Progenitor cell of endocrine pancreas (in vitro differentiated cells): Measurements from ENCODE around the gene RSPH3. TPM values are rescaled to one million over a fixed set of nuclear protein-coding genes. Genes with fewer than 3 reads are reported as not detected.
"Not testable (repeated sequence)": the region's sequence is repeated elsewhere in the genome, so short reads cannot be mapped to it uniquely, and the experiment has no call there.

Experiments used
- DNase-seq: peaks from one replicate; pipeline ENCODE4 v3.0.0; 2021; ENCODE audit warnings: low spot score; ENCODE audit not compliant: unreplicated experiment
- H3K27ac Mint-ChIP-seq: 2 replicates; pipeline ENCODE4 v1.8.0; 2021; ENCODE audit warnings: mild to moderate bottlenecking, moderate library complexity, mixed read lengths
- H3K27me3 Mint-ChIP-seq: 2 replicates; pipeline ENCODE4 v1.8.0; 2021; ENCODE audit warnings: mixed read lengths
- H3K36me3 Mint-ChIP-seq: 2 replicates; pipeline ENCODE4 v1.8.0; 2022; ENCODE audit warnings: mixed read lengths; ENCODE audit not compliant: insufficient read depth
- H3K4me1 Mint-ChIP-seq: 2 replicates; pipeline ENCODE4 v1.8.0; 2021; ENCODE audit warnings: low read depth, mixed read lengths
- H3K4me3 Mint-ChIP-seq: 2 replicates; pipeline ENCODE4 v1.8.0; 2021; ENCODE audit warnings: low read depth, mild to moderate bottlenecking, moderate library complexity, mixed read lengths
- H3K9me3 Mint-ChIP-seq: 2 replicates; pipeline ENCODE4 v1.8.0; 2021; ENCODE audit warnings: low read depth, mixed read lengths
- CTCF ChIP-seq: fragments of 200-600 bp; sonication (generic); IDR thresholded peaks from one replicate; pipeline ENCODE4 v1.5.0; 2021; ENCODE audit warnings: antibody characterized with exemption, mild to moderate bottlenecking; ENCODE audit not compliant: unreplicated experiment
- total RNA-seq: library from RNA; stranded (reverse); gene quantifications from 2 replicates; pipeline ENCODE4 v1.2.1, GENCODE V29; 2021

Gene RSPH3
- total RNA-seq, 1 donor from 2014 or later, result 10.5 TPM

GRCh38 chr6:158999154-158999665 is 792 bp downstream of the RSPH3 start:
- Mint-ChIP-seq H3K4me1 (peaks cover 7% of the 10 kb centered on the region), H3K4me3 (peak overlapping the region; percentile 99), H3K36me3 (peaks cover 5% of the 10 kb centered on the region)

GRCh38 chr6:158996856-158997255 is 3.1 kb downstream of the RSPH3 start:
- TF ChIP-seq CTCF, result no peak
- peaks cover 7% of the 10 kb centered on the region for H3K4me1 Mint-ChIP-seq
- no peak for DNase-seq
- peak overlapping the region; percentile 24 for H3K4me3 Mint-ChIP-seq
- H3K36me3 Mint-ChIP-seq, result peaks cover 15% of the 10 kb centered on the region
- H3K27ac Mint-ChIP-seq, result no peak overlapping the region
- H3K27me3 Mint-ChIP-seq, result no peaks in the 10 kb centered on the region
- no peaks in the 10 kb centered on the region for H3K9me3 Mint-ChIP-seq

More at GRCh38 chr6:158999154-158999665, 792 bp downstream of the RSPH3 start:
- Mint-ChIP-seq H3K27ac (peak overlapping the region; percentile 99), H3K27me3 (no peaks in the 10 kb centered on the region), H3K9me3 (no peaks in the 10 kb centered on the region)
- no peak for DNase-seq
- TF ChIP-seq CTCF, result no peak

DNA sequence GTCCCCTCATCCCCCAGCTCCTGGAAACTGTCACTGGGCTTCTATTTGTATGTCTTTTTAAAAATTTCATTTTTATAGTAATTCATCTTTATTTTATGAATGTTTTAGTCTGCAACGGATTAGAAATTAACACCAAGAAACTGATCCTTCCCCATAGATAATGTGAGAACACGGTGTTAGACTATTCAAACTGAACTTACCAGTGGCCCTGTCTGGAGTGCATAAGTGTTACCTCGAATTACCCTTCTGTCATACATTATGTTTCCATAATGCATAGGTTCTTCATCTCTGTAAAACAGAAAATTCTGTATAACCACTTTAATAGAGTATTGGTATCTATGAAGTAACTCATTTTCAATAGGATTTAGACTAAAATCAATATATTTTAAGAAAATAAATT is 6.4 kb downstream of the RSPH3 start:
- Mint-ChIP-seq H3K27me3 (no peaks in the 10 kb centered on the region), H3K27ac (no peak overlapping the region), H3K4me1 (no peaks in the 10 kb centered on the region), H3K9me3 (peaks cover 11% of the 10 kb centered on the region), H3K36me3 (peaks cover 29% of the 10 kb centered on the region), H3K4me3 (no peak overlapping the region)
- no peak for DNase-seq
- TF ChIP-seq CTCF, result no peak

- no peak for TF ChIP-seq CTCF
- no peak overlapping the region for H3K4me3 Mint-ChIP-seq
- H3K27me3 Mint-ChIP-seq, result no peaks in the 10 kb centered on the region
- DNase-seq, result no peak
- peaks cover 34% of the 10 kb centered on the region for H3K36me3 Mint-ChIP-seq
- H3K9me3 Mint-ChIP-seq, result peaks cover 15% of the 10 kb centered on the region
- H3K4me1 Mint-ChIP-seq, result no peaks in the 10 kb centered on the region
- no peak overlapping the region for H3K27ac Mint-ChIP-seq
Measured at GRCh38 chr6:158991017-158991723, 8.8 kb downstream of the RSPH3 start.

- not testable (repeated sequence) for H3K4me1 Mint-ChIP-seq, H3K27me3 Mint-ChIP-seq, DNase-seq, H3K4me3 Mint-ChIP-seq, H3K27ac Mint-ChIP-seq
- peaks cover 32% of the 10 kb centered on the region for H3K36me3 Mint-ChIP-seq
- H3K9me3 Mint-ChIP-seq, result peaks cover 15% of the 10 kb centered on the region
Measured at GRCh38 chr6:158989711-158990110, 10.3 kb downstream of the RSPH3 start.

DNA sequence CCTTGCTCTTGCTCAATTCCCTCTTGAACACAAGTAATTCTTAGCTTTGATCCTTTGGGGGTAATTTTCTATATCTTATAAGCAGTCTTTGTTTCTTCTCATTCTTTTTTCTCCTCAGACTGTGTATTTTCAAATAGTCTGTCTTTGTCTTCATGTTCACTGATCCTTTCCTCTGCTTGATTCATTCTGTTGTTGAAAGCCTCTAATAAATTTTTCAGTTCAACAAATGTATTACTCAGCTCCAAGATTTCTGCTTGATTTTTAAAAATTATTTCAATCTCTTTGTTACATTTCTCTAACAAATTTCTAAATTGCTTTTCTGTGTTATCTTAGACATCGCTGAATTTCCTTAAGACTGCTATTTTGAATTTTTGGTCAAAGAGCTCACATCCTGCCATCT is 11.5 kb downstream of the RSPH3 start:
- no peaks in the 10 kb centered on the region for H3K4me1 Mint-ChIP-seq
- peaks cover 30% of the 10 kb centered on the region for H3K36me3 Mint-ChIP-seq
- peaks cover 15% of the 10 kb centered on the region for H3K9me3 Mint-ChIP-seq
- no peaks in the 10 kb centered on the region for H3K27me3 Mint-ChIP-seq
- H3K27ac Mint-ChIP-seq, result no peak overlapping the region
- no peak overlapping the region for H3K4me3 Mint-ChIP-seq
- no peak for TF ChIP-seq CTCF
- DNase-seq, result no peak
